HG02840 (cell line): ENCODE results near the gene SH3TC2.

Source experiments
- ATAC-seq: cut with Tn5 transposase; IDR thresholded peaks from one replicate; pipeline ENCODE4 v1.9.1; 2021; ENCODE audit warnings: mild to moderate bottlenecking, moderate library complexity, moderate number of reproducible peaks; ENCODE audit not compliant: unreplicated experiment, low FRiP score

SH3TC2 gene

DNA sequence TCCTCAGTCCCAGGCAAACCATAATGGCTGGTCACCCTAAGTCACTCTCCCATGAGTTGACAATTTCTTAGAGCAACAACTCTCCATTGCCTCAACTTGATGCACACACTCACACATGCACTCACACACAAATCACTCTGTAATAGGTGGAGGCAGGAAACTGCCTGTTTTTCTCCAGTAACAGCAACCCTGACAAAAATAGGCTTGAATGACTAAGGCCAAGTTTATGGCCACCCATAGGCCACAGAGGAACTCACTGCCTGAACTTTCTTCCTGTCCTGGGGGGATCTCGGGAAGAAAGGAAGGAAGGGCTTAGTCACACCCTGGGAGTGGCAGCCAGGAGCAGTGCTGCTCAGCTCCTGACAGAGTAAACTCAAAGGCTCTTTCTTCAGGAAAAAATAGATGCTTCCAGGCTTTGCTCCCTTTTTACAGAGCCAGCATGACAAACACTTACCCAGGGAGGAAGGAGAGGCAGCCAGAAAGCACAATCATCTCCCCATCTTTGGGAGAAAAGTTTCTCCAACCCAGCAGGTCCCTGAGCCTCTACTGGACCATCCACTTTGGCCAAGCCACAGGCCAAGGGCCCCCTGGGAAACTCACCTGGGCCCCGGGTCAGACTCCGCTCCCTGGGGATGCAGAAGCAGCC, 368 bp downstream of the SH3TC2 start:
- ATAC-seq: no peak

DNA sequence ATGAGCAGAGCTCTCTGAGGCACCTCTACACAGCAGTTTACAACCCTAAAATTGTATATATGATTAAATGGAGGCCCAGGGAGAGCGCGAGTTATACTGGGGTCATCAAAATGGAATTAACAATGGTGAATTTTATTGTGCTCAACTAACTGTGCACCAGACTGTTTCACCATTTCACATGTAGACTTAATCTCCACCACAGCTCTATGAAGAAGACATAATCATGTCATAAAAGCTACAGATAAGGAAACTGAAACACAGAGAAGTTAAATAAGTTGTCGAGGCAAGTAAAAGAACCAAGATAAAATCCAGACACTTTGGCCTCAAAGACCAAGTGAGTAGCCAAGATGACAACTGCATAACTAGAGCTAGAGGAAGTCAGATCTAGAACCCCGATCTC, 1.5 kb downstream of the SH3TC2 start:
- no peak for ATAC-seq

DNA sequence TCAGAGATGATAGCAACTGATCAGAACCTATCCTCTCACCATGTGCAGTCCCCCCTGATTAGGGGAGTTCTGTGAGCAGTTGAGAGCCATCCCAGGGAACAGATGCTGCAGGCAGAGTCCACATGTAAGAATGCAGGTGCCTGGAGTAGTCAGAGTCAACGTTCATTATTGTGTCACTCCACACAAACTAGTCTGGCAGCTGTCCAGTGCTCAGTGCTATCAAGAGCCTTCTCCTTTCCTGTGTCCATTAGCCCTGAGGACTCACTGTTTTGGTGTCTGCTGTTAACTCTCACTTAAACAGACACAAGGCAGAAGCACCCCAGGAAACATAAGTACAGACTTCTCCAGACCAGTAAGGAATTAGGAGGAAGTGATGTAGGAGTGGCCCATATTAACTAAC, 2.5 kb downstream of the SH3TC2 start:
- no peak for ATAC-seq

DNA sequence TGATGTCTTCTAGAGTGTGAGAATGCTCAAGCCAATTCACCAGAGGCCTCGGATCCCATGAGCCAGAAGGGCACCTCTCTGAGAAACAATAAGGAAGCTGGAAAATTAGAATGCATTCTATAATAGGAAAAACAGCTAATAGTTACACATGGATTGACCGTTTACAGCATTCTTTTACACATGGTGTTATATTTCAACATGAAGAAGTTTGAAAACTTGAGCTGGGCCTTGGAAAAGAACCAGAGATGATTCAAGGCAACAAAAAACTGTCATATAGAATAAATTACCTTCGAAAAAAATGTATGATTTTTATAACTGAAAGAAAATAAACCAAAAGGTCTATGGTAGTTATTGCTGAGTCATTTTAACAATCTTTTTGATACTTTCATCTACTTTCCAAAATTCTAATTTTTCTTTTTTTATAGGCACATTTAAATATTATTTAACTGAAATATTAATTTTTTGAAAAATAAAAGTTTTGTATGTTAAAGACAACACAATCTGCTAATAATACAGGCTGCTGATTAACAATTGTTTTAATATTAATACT, 6.2 kb downstream of the SH3TC2 start:
- no peak for ATAC-seq

DNA sequence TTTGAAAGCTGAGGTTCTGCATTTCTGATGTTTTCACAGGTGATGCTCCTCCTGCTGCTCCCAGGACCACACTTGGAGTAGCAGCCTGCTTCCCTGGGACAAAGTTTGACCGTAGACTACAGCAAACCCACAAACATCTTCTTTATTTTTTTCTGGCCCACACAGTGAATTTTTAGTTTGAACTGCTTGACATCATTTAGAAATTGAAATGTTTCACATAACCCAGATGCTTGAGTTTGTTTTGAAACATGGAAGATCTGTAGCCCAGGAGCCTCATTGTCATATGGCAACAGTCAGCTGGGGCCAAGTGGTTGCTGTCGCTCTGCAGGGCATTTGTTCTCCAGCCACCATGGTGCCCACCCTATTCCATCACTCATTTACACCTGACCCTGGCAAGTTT, 8.4 kb downstream of the SH3TC2 start:
- ATAC-seq: no peak

DNA sequence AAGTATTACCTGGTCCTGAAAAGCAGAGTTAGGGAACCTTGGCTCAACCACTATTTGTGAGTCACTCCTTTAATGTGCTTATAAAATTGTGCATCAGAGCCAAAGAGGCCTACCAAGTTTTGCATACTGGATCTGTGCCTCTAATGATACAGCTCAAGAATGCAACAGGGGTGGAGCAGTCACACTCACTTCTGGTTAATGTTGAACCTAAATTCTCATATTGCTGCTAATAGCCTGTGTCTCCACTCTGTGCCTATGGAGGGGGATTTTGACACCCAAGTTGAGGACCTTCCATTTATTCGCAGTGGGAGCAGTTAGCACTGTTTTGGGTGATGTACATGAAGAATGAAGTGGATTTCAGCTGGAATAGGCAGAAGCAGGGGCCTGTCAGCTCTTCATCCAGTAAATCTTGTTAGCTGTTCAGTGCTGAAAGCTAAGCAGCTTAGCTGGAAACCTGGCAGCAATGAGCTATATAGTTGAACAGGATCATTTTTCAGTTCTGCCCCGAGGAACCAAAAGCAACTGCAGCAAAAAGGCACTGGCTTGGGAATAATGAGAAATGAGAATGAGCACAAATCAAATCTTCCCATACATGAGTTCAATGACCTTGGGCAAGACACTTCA, 9.7 kb downstream of the SH3TC2 start:
- no peak for ATAC-seq

DNA sequence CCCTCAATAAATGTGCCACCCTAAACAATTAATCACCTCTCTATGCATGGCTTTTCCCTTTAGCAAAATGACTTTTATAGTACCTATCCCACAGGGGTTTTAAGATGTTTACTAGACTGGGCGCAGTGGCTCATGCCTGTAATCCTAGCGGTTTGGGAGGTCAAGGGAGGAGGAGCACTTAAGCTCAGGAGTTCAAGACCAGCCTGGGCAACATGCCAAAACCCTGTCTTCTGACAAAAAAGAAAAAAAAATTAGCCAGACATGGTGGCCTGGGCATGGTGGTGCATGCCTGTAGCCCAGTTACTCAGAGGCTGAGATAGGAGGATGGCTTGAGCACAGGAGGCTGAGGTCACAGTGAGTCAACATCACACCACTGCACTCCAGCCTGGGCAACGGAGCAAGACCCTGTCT, 13.5 kb downstream of the SH3TC2 start:
- ATAC-seq: no peak

DNA sequence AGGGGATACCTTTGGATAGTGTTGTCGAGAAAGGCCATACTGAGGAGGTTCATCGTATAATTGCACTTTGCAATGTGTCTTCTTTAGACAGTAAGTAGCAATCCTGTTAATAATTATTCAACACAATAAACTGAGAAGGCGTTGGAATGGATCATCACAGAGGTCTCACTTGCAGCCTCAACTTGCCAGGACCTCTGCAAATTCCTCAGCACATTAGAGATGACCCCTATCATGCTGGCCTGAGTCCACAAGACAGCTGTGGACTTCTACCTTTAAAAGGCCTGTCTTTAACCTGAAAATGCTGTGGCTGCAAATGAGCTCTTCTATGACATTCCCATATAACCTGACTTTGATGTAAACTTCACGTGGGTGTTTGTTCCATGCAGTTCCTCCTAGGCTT, 14.1 kb downstream of the SH3TC2 start:
- ATAC-seq: no peak

DNA sequence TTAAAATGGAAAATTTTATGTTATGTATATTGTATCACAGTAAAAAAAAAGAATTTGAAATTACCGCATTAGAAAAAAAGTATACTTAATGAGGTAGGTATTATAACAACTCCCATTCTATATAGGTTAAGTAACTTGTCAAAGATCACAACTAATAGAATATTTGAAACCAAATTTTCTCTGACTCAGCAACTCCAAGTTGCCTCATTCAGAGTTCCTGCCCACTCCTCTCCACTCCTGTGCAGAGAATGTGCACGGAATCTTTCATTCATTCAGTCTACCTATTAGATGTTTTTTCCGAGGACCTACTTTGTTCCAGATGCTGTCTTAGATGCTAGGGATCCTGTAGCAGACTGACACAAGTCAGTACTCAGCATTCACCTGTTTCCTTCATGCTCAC, 15.4 kb downstream of the SH3TC2 start:
- ATAC-seq: no peak

DNA sequence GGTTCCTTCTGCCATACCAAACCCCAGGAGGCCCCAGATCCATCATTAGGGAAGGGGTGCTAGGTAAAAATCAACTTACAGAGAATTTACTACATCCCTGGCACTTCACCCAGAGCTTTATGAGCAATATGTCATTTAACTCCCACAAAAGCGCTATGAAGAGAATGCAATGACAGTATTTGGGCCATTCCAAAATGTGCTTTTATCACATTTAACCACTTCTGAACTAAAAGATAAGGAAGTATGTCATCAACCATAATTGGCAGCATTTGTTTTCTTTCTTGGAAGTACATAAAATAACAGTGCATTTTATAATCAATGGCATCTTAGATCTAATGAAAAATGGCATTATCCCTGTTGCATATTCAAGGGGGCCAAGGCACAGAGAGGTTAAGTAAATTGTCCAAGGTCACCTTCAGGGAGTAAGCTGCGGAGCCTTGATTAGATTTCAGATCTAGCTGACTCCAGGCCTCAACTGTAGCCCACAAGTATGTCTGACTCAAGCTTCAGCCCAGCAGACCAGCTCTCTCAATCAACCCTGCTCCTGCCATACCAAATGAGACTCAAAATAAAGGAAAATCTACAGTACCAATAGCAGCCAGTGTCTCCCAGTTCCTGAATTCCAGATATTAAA, 16.5 kb downstream of the SH3TC2 start:
- no peak for ATAC-seq

DNA sequence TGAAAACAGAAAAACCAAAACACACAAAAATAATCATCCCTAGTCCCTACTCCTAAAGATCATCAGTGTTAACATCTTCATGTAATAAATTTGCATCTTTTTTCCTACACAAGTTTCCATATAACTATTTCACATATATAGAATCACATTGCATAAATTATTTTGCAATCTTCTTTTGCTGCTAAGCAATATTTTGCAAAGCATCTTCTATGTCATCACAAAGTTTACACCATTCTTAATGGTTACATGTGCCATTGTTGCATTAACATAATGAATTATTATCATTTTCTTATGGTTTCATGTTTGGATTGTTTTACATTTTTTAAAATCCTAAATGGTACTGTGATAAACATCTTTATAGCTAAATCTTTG, 17.8 kb downstream of the SH3TC2 start:
- no peak for ATAC-seq

DNA sequence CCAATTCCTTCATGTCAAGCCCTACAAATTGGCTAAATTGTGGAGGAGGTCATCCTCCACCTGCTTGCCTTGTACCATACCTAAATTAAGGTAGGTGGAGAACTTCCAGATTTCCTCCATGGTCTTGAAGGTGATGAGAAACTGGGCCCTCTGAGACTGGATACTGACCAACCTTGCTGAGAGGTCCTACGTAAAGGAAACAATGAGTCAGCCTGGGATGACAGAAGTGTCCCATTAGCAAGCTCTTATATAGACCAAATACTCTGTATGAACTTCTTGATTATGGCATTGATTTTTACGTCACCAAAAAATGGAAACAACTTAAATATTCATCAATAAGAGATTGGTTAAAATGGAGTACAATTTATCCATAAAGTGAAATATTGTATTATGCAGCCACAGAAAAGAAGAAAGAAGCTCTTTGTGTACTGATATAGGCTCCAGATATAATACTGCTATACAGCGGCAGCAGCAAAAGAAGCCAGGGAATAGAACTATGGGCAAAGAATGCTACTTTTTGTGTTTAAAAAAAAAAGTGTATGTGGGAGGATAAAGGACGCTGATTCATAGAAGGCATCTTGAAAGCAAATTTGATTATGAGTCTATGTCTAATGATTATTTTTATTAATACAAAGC, 18.3 kb downstream of the SH3TC2 start:
- no peak for ATAC-seq

DNA sequence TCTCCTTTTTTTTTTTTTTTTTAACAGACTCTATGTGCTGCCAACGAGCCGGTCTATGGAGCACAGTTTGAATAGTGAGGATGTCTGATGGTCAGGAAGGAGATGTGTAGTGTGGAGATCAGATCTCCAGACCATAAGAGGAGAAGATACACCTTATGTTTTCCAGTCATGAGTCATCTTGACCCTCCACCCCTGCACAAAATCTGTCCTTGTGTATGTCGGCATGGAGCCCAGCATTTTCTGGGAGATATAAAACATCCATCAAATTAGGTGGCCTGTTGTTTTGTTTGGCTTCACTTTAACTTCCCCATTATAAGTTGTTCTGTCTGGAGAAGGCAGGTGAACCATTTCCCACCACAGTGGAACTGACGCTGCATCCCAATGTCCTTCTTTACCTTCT, 19.2 kb downstream of the SH3TC2 start:
- ATAC-seq: no peak

DNA sequence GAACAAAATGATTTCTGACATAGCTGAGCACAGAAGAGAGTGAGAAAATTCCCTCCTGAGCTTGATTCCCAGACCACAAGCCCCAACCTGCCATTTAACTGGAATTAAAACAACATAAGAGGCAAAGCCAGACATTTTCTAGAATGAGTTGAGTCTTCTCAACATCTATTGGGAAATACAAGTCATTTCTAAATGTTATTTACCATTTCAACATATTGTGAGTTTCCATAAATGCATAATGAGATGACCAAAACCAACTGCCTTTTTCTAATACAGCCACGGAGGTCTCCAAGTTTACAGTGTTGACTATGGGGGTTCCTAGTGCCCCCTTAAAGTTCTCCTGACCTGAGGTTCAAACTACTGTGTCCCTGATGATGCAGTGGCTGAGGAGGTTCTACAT, 20.0 kb downstream of the SH3TC2 start:
- ATAC-seq: no peak

DNA sequence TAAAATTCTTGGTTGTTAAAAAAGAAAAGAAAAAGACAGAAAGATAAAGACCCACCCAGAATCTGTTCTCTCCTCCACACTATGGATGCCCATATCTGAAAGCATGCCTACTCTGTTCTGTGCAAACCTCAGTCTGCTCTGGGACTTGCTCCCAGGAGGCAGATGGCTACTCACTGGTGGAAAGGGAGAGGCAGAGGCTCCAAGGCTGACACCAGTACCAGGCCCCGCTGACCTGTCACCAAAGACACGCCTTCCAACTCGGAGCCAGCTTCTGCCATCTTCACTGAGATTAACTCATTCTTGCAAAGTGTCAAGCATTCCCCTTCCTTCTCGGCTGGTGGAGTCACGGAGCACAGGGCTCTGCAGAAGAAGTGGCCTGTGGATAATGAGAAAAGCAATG, 21.6 kb downstream of the SH3TC2 start:
- no peak for ATAC-seq

DNA sequence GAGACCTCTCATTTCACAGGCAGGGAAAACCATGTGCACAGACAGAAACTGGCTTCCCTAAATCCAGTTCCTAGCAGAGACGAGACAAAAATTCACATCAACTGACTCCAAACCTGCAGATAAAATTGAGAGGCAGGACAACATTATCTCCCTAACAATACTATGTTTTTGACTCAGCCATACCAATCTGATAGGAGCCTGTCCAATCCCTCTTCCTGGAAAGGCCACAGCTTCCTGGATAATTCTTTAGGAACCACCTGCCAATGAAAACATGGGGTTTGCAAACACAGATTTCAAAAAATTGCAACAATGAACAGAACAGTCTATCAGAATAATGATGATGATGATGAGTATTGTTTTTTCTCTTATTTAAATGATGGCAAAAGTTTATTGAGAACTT, 22.4 kb downstream of the SH3TC2 start:
- no peak for ATAC-seq

DNA sequence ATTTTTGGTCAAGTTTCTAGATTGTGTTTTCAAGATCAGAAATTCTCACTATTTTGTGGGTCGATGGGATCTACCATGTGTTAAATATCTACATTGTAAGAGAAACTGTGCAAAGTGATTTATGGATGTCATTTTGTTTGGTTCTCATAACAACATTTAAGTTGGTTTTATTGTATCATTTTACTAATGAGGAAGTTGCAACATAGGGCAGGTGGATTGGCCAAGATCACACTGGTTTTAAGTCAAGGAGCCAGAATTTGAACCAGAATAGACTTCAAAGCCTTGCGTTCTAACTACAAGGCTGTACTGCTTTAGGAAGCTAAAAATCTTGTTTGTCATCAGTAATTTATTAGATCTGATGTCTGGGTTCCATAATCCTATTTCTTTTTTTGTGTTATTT, 23.4 kb downstream of the SH3TC2 start:
- no peak for ATAC-seq

DNA sequence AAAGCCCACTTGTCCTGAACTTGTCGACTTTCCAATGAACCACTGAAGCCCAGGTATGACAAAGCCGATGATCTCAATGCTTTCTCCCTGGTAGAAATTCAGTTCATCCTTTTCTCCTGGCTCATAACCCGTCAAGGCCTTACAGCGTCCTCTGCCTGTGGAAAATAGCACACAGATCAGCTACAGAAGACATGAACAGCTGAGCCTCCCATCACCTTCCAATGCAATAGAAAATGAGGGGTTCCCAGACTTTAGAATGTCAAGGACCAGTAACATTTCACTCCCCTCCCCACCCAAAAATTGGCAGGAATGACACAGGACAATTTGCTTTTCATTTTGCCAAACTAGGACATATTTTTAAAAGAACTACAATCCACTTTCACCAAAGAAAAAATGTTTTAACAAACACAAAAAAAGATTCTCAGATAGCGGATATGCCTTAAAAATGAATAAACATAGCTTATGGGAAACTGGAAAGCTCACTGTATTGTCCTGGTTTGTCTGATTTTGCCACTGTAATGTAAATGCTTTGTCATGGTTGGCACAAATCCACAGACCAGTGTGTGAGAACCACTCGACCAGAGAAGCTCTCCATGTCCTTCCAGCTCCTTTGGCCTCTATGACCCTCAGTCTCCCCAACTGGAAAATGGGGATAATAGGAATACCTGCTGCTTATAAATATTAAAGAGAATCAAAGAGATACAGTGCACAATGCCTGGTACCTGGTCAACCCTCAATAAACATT, 24.4 kb downstream of the SH3TC2 start:
- ATAC-seq: no peak

DNA sequence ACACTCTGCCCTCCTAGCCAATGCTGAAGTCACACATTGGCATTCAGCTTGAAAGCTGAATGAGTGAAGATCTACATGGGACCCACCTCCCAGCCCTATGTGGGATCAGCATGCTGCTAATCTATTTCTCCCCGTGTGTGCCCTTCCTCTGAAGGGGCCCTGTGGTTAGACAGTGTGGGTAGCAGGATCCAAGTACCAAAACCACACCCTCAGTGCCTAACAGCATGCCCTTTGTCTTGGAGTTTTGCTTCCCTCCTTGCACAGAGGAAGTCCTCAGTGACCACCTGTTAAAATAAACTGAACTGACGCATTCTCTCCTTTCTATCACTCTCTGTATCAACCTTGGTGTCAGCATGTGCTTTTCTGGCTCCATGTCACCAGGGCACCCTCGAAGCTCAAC, 25.0 kb downstream of the SH3TC2 start:
- no peak for ATAC-seq

DNA sequence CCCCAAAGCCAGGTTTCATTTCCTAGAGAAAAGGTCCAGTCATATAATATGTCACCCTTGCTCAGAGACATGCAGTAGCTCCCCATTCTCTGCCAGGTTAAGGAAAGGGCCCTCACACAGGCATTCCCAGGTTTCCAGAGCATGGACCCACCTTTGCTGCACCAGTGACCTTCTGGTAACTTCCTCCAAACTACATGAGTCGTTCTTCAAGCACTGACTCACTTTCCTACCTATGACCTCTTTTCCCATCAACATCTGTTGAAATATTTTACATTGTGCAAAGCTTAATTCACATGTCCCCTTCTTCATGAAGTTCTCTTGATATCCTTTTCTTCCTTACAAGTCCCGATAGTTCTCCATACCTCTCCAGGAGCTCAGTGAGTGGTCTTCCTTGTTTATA, 25.9 kb downstream of the SH3TC2 start:
- ATAC-seq: no peak

DNA sequence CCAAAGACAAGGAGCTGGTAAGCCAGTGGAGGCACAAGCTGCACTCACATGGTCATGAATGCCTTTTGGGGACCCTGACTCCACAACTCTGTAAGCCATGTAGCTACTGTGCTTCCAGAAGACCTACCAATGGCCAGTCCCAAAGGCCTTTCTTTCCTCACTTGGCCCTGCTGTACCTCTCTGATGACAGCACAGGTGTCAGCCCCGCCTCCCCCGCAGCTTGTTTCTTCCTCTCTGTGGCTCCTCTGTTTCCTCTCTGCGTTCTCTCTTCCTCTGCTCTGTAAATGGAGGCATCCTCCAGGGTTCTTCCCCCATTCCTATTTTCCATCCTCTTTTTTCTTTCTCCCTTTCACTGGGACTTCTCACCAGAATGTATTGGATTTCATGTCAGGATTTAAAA, 26.7 kb downstream of the SH3TC2 start:
- ATAC-seq: no peak
